Measurements from ENCODE around the gene BIRC2. TPM values are rescaled to one million over a fixed set of nuclear protein-coding genes. Genes with fewer than 3 reads are reported as not detected.
A peak's percentile ranks its signal among the peaks of the same experiment; 100 is the strongest.

Gene BIRC2
- total and polyA plus RNA-seq, 4 donors: 14.1 to 46.7 (median 29.5) TPM

GRCh38 chr11:102313238-102313940 lies 33.6 kb upstream of the BIRC2 start:
- Histone ChIP-seq H3K9me3 (ENCODE audit: control insufficient read depth in 4 of 4, low read length in 3 of 4) (no peaks in the 10 kb centered on the region), H3K27me3 (ENCODE audit: control insufficient read depth in 4 of 4, insufficient read depth in 4 of 4, low read length in 3 of 4) (no peaks in the 10 kb centered on the region), H3K27ac (ENCODE audit: low read depth in 1 of 2, low read length in 2 of 2) (peak overlapping the region; percentile 58 to 89), H3K9ac (ENCODE audit: low read depth in 1 of 2, low read length in 2 of 2) (peak overlapping the region; percentile 30 to 66), H3K4me3 (ENCODE audit: low read depth in 1 of 3, low read length in 3 of 3) (peak overlapping the region; percentile 0 to 28 (median 28)), H3K36me3 (ENCODE audit: control insufficient read depth in 4 of 4, insufficient read depth in 3 of 4, low read depth in 1 of 4, low read length in 3 of 4) (no peaks in the 10 kb centered on the region), H3K4me1 (ENCODE audit: control insufficient read depth in 4 of 4, insufficient read depth in 4 of 4, low read length in 3 of 4) (peaks cover 0 to 21% (median 6%) of the 10 kb centered on the region in 4 donors)
- DNase-seq (ENCODE audit: low spot score): no peak
- TF ChIP-seq YY1 (IDR thresholded peaks at IDR 0.05): peak; percentile 6
- no peak for TF ChIP-seq NR2F2 (IDR thresholded peaks at IDR 0.05)
- WGBS: 32% methylated on average over 4 of the region's 4 CpGs

GRCh38 chr11:102314784-102315183 lies 32.2 kb upstream of the BIRC2 start:
- no peaks in the 10 kb centered on the region for H3K9me3 ChIP-seq (ENCODE audit: control insufficient read depth in 4 of 4, low read length in 3 of 4)
- H3K4me3 ChIP-seq (ENCODE audit: low read depth in 1 of 3, low read length in 3 of 3): no peak overlapping the region
- 69% methylated on average over 2 of the region's 2 CpGs for WGBS
- TF ChIP-seq ZBTB33 (IDR thresholded peaks at IDR 0.05) (no peak), JUND (IDR thresholded peaks at IDR 0.05) (no peak), REST (IDR thresholded peaks at IDR 0.05) (no peak), FOXA2 (IDR thresholded peaks at IDR 0.05) (no peak), ATF3 (IDR thresholded peaks at IDR 0.05) (no peak), YY1 (IDR thresholded peaks at IDR 0.05) (no peak), NR2F2 (IDR thresholded peaks at IDR 0.05) (no peak), FOXA1 (IDR thresholded peaks at IDR 0.05) (no peak), EGR1 (IDR thresholded peaks at IDR 0.05; ENCODE audit: low read depth in 2 of 2) (no peak), TAF1 (conservative IDR thresholded peaks at IDR 0.05) (no peak), RAD21 (IDR thresholded peaks at IDR 0.05) (no peak)
- H3K36me3 ChIP-seq (ENCODE audit: control insufficient read depth in 4 of 4, insufficient read depth in 3 of 4, low read depth in 1 of 4, low read length in 3 of 4): no peaks in the 10 kb centered on the region
- H3K27ac ChIP-seq (ENCODE audit: low read depth in 1 of 2, low read length in 2 of 2): peak overlapping the region in 1 of 2 donors; percentile 13
- H3K9ac ChIP-seq (ENCODE audit: low read depth in 1 of 2, low read length in 2 of 2): no peak overlapping the region
- H3K27me3 ChIP-seq (ENCODE audit: control insufficient read depth in 4 of 4, insufficient read depth in 4 of 4, low read length in 3 of 4): no peaks in the 10 kb centered on the region
- DNase-seq (ENCODE audit: low spot score): no peak
- H3K4me1 ChIP-seq (ENCODE audit: control insufficient read depth in 4 of 4, insufficient read depth in 4 of 4, low read length in 3 of 4): peaks cover 0 to 23% (median 6%) of the 10 kb centered on the region in 4 donors

- Histone ChIP-seq H3K36me3 (ENCODE audit: control insufficient read depth in 4 of 4, insufficient read depth in 3 of 4, low read depth in 1 of 4, low read length in 3 of 4) (no peaks in the 10 kb centered on the region), H3K4me1 (ENCODE audit: control insufficient read depth in 4 of 4, insufficient read depth in 4 of 4, low read length in 3 of 4) (peaks cover 0 to 27% (median 6%) of the 10 kb centered on the region in 4 donors), H3K4me3 (ENCODE audit: low read depth in 1 of 3, low read length in 3 of 3) (no peak overlapping the region), H3K9me3 (ENCODE audit: control insufficient read depth in 4 of 4, low read length in 3 of 4) (no peaks in the 10 kb centered on the region), H3K27me3 (ENCODE audit: control insufficient read depth in 4 of 4, insufficient read depth in 4 of 4, low read length in 3 of 4) (no peaks in the 10 kb centered on the region), H3K9ac (ENCODE audit: low read depth in 1 of 2, low read length in 2 of 2) (no peak overlapping the region), H3K27ac (ENCODE audit: low read depth in 1 of 2, low read length in 2 of 2) (peak overlapping the region; percentile 48 to 89)
- WGBS: 61% methylated on average over 4 of the region's 4 CpGs
- no peak for DNase-seq (ENCODE audit: low spot score)
- TF ChIP-seq MAX (IDR thresholded peaks at IDR 0.05) (no peak), JUND (IDR thresholded peaks at IDR 0.05) (no peak), ATF3 (IDR thresholded peaks at IDR 0.05) (no peak), ZBTB33 (IDR thresholded peaks at IDR 0.05) (no peak), FOXA2 (IDR thresholded peaks at IDR 0.05) (no peak), EGR1 (IDR thresholded peaks at IDR 0.05; ENCODE audit: low read depth in 2 of 2) (no peak), RAD21 (IDR thresholded peaks at IDR 0.05) (no peak), YY1 (IDR thresholded peaks at IDR 0.05) (no peak), FOXA1 (IDR thresholded peaks at IDR 0.05) (no peak), REST (IDR thresholded peaks at IDR 0.05) (no peak), TAF1 (conservative IDR thresholded peaks at IDR 0.05) (no peak)
Observed at GRCh38 chr11:102316346-102316904, 30.6 kb upstream of the BIRC2 start.

All from liver (tissue), 9 donors.